Trophoblast cell (in vitro differentiated cells and primary cell): ENCODE measurements around the gene ASB18.

Source experiments
- DNase-seq, 2 donors: peaks; one replicate each; pipeline ENCODE4 v3.0.0-alpha.2; 2016
- H2AFZ ChIP-seq: 2 replicates; pipeline ENCODE4 v1.6.1; 2013; ENCODE audit warnings: low read length, moderate library complexity, mild to moderate bottlenecking; ENCODE audit not compliant: insufficient read depth, poor library complexity
- H2AK5ac ChIP-seq: 2 replicates; pipeline ENCODE4 v1.6.1; 2013; ENCODE audit warnings: mild to moderate bottlenecking, low read length
- H2BK120ac ChIP-seq: 2 replicates; pipeline ENCODE4 v1.6.1; 2013; ENCODE audit warnings: low read length, mild to moderate bottlenecking, moderate library complexity; ENCODE audit not compliant: insufficient read depth, poor library complexity
- H2BK12ac ChIP-seq: 2 replicates; pipeline ENCODE4 v1.6.1; 2013; ENCODE audit warnings: mild to moderate bottlenecking, low read length, moderate library complexity
- H2BK5ac ChIP-seq: 2 replicates; pipeline ENCODE4 v1.6.1; 2013; ENCODE audit warnings: low read length, low read depth, moderate library complexity, mild to moderate bottlenecking; ENCODE audit not compliant: poor library complexity
- H3K14ac ChIP-seq: 2 replicates; pipeline ENCODE4 v1.6.1; 2013; ENCODE audit warnings: mild to moderate bottlenecking, low read length
- H3K18ac ChIP-seq: 2 replicates; pipeline ENCODE4 v1.6.1; 2013; ENCODE audit warnings: mild to moderate bottlenecking, low read length
- H3K23ac ChIP-seq: 2 replicates; pipeline ENCODE4 v1.6.1; 2013; ENCODE audit warnings: low read length
- H3K27ac ChIP-seq: 2 replicates; pipeline ENCODE4 v1.5.1; 2013; ENCODE audit warnings: low read depth, mild to moderate bottlenecking, inconsistent platforms, low read length, moderate library complexity
- H3K27me3 ChIP-seq: 2 replicates; pipeline ENCODE4 v1.6.1; 2013; ENCODE audit warnings: inconsistent platforms, mild to moderate bottlenecking, low read length, moderate library complexity; ENCODE audit not compliant: insufficient read depth
- H3K36me3 ChIP-seq, 2 experiments: 1 replicate in 1 of 2; 2 replicates in 1 of 2; pipeline ENCODE4 v1.6.1; 2013; ENCODE audit warnings: low read length in 2 of 2, mild to moderate bottlenecking in 2 of 2, moderate library complexity in 1 of 2; ENCODE audit not compliant: insufficient read depth in 2 of 2, control insufficient read depth in 1 of 2
- H3K4ac ChIP-seq: 2 replicates; pipeline ENCODE4 v1.6.1; 2013; ENCODE audit warnings: low read depth, mild to moderate bottlenecking, low read length, moderate library complexity
- H3K4me1 ChIP-seq, 2 experiments: 1 replicate in 1 of 2; 2 replicates in 1 of 2; pipeline ENCODE4 v1.6.1; 2013; ENCODE audit warnings: low read length in 2 of 2, mild to moderate bottlenecking in 2 of 2, moderate library complexity in 1 of 2; ENCODE audit not compliant: insufficient read depth in 2 of 2, control insufficient read depth in 1 of 2
- H3K4me2 ChIP-seq: 2 replicates; pipeline ENCODE4 v1.6.1; 2013; ENCODE audit warnings: inconsistent platforms, mild to moderate bottlenecking, low read length, moderate library complexity
- H3K4me3 ChIP-seq: 2 replicates; pipeline ENCODE4 v1.5.1; 2013; ENCODE audit warnings: mild to moderate bottlenecking, low read depth, low read length, inconsistent platforms
- H3K79me1 ChIP-seq: one replicate; pipeline ENCODE4 v1.6.1; 2013; ENCODE audit warnings: low read length
- H3K79me2 ChIP-seq: 2 replicates; pipeline ENCODE4 v1.6.1; 2013; ENCODE audit warnings: low read length, mild to moderate bottlenecking; ENCODE audit not compliant: control insufficient read depth, insufficient read depth, poor library complexity
- H3K9ac ChIP-seq: 2 replicates; pipeline ENCODE4 v1.6.1; 2013; ENCODE audit warnings: mild to moderate bottlenecking, low read length
- H3K9me3 ChIP-seq: 2 replicates; pipeline ENCODE4 v1.6.1; 2013; ENCODE audit warnings: low read depth, mild to moderate bottlenecking, control low read depth, inconsistent platforms, low read length; ENCODE audit not compliant: insufficient read depth
- H4K12ac ChIP-seq: 2 replicates; pipeline ENCODE4 v1.6.1; 2013; ENCODE audit warnings: low read depth, mild to moderate bottlenecking, low read length, moderate library complexity
- H4K8ac ChIP-seq: 2 replicates; pipeline ENCODE4 v1.6.1; 2013; ENCODE audit warnings: low read depth, mild to moderate bottlenecking, low read length, moderate library complexity
- H4K91ac ChIP-seq: one replicate; pipeline ENCODE4 v1.6.1; 2013; ENCODE audit warnings: low read depth, mild to moderate bottlenecking, low read length, moderate library complexity
- WGBS: extraction: QIAGEN DNeasy Blood & Tissue Kit; methylation state at CpG from one replicate; pipeline ENCODE4 v1.1.7; 2013; ENCODE audit warnings: missing lambda C conversion rate; ENCODE audit not compliant: insufficient read length, insufficient coverage; ENCODE audit errors: extremely low coverage; 5-methylcytosine and 5-hydroxymethylcytosine counted together

Gene ASB18

DNA sequence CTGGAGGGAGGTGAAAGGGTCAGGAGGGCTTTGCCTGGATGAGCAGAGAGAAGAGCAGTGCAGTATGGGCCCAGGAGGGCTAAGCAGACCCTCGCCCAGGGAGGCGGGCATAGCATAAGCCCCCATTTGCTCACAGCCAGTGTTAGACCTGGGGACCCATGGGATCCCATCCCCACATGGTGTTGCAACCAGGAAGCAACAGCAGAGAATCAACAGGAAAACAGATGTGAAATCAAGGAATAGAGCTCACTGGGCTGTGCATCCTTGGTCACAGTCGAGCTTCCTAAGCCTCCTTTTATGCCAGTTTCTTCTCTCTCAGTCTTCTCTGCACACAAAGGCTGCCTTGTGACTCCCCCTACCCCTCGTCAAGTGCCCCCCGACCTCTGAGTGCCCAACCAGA, 19.9 kb downstream of the ASB18 start:
- no peaks in the 10 kb centered on the region for H3K27me3 ChIP-seq

GRCh38 chr2:236242057-236242495, 22.1 kb downstream of the ASB18 start:
- no CpG with 5 or more reads among the region's 8 CpGs for WGBS

More for the DNA sequence above, 19.9 kb downstream of the ASB18 start:
- peak overlapping the region; percentile 13 for H3K23ac ChIP-seq
- H3K79me1 ChIP-seq: no peaks in the 10 kb centered on the region
- no peak overlapping the region for H3K4me3 ChIP-seq
- no peaks in the 10 kb centered on the region for H3K9me3 ChIP-seq
- H3K79me2 ChIP-seq: no peaks in the 10 kb centered on the region
- no peak overlapping the region for H3K14ac ChIP-seq
- no peak overlapping the region for H3K9ac ChIP-seq
- H3K18ac ChIP-seq: no peak overlapping the region
- H4K8ac ChIP-seq: no peak overlapping the region
- H3K4me1 ChIP-seq: peaks cover 12 to 15% of the 10 kb centered on the region in 2 experiments
- no peaks in the 10 kb centered on the region for H3K36me3 ChIP-seq
- no peak overlapping the region for H2AK5ac ChIP-seq
- H4K12ac ChIP-seq: no peak overlapping the region
- H3K4ac ChIP-seq: no peak overlapping the region
- H2BK5ac ChIP-seq: no peak overlapping the region
- no peak overlapping the region for H3K4me2 ChIP-seq
- no peak overlapping the region for H3K27ac ChIP-seq
- no peak overlapping the region for H4K91ac ChIP-seq
- WGBS: no CpG with 5 or more reads among the region's 5 CpGs
- DNase-seq: no peak
- H2BK12ac ChIP-seq: no peak overlapping the region
- no peak overlapping the region for H2AFZ ChIP-seq
- H2BK120ac ChIP-seq: no peak overlapping the region

GRCh38 chr2:236241181-236242056, 22.8 kb downstream of the ASB18 start:
- Histone ChIP-seq H3K36me3 (no peaks in the 10 kb centered on the region), H3K9ac (peak overlapping the region; percentile 24), H3K27ac (no peak overlapping the region), H3K4me2 (no peak overlapping the region), H3K4me3 (no peak overlapping the region), H2AK5ac (no peak overlapping the region), H3K9me3 (peaks cover 3% of the 10 kb centered on the region), H3K23ac (no peak overlapping the region), H3K79me1 (no peaks in the 10 kb centered on the region), H3K4ac (no peak overlapping the region), H2BK120ac (no peak overlapping the region), H3K18ac (no peak overlapping the region), H3K27me3 (peaks cover 16% of the 10 kb centered on the region), H2BK12ac (no peak overlapping the region), H4K8ac (no peak overlapping the region), H3K14ac (no peak overlapping the region), H2BK5ac (no peak overlapping the region), H3K79me2 (no peaks in the 10 kb centered on the region), H2AFZ (no peak overlapping the region), H3K4me1 (peaks cover 12 to 19% of the 10 kb centered on the region in 2 experiments), H4K91ac (no peak overlapping the region), H4K12ac (no peak overlapping the region)
- DNase-seq: no peak
- WGBS: no CpG with 5 or more reads among the region's 13 CpGs

More at GRCh38 chr2:236242057-236242495, 22.1 kb downstream of the ASB18 start:
- no peak overlapping the region for H3K4me2 ChIP-seq
- H2AK5ac ChIP-seq: no peak overlapping the region
- H3K4ac ChIP-seq: no peak overlapping the region
- H2BK12ac ChIP-seq: no peak overlapping the region
- no peak overlapping the region for H2BK5ac ChIP-seq
- H4K12ac ChIP-seq: no peak overlapping the region
- no peak overlapping the region for H3K23ac ChIP-seq
- peaks cover 12 to 19% of the 10 kb centered on the region in 2 experiments for H3K4me1 ChIP-seq
- H3K36me3 ChIP-seq: no peaks in the 10 kb centered on the region
- H3K9ac ChIP-seq: no peak overlapping the region
- no peak overlapping the region for H2AFZ ChIP-seq
- no peak overlapping the region for H4K8ac ChIP-seq
- no peak overlapping the region for H3K27ac ChIP-seq
- H3K9me3 ChIP-seq: peaks cover 3% of the 10 kb centered on the region
- no peak for DNase-seq
- H3K18ac ChIP-seq: no peak overlapping the region
- no peaks in the 10 kb centered on the region for H3K79me2 ChIP-seq
- no peak overlapping the region for H3K14ac ChIP-seq
- no peak overlapping the region for H2BK120ac ChIP-seq
- H4K91ac ChIP-seq: no peak overlapping the region
- H3K4me3 ChIP-seq: no peak overlapping the region
- H3K79me1 ChIP-seq: no peaks in the 10 kb centered on the region
- peaks cover 10% of the 10 kb centered on the region for H3K27me3 ChIP-seq

DNA sequence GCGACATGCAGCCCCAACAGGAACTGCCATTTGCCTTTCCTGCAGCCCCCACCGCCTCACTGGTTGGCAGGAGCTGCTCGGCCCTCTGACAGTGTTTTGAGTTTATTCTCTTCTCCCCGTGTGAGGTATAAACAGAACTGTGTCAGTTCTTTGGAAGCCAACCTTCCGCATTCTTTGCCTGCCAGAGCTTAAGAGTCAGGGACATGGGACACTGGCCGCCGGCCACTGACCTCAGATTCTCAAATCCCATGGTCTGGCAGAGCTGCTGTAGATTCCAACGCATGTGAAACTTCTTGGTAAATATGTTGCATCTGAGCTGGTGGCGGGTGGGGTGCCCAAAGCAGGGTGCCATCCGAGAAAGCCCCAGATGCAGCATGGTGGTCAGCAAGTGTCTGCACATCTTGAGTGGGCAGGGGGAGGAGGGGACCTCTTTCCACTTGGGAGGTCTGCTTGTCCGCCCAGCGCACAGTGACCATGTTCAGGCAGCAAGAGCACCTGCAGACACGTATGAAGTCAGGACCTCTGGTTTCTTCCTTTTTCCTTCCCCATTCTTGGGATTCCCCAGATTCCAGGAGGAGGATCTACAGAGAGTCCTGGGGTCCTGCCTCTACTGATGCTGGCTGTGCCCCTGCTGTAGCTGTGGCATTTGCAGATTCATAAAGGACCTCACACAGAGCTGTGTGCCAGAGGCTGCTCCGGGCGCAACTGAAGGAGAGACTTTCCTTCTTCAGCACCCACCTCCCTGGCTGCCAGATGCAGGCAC, 23.8 kb downstream of the ASB18 start:
- no CpG with 5 or more reads among the region's 15 CpGs for WGBS

More for the DNA sequence above, 23.8 kb downstream of the ASB18 start:
- no peak overlapping the region for H3K14ac ChIP-seq
- H3K27me3 ChIP-seq: peaks cover 26% of the 10 kb centered on the region
- H3K4ac ChIP-seq: no peak overlapping the region
- H3K79me1 ChIP-seq: no peaks in the 10 kb centered on the region
- H2BK120ac ChIP-seq: no peak overlapping the region
- H2BK12ac ChIP-seq: no peak overlapping the region
- no peak overlapping the region for H3K23ac ChIP-seq
- peak; percentile 84 to 87 for DNase-seq
- no peak overlapping the region for H2BK5ac ChIP-seq
- H3K36me3 ChIP-seq: no peaks in the 10 kb centered on the region
- peaks cover 12 to 19% of the 10 kb centered on the region in 2 experiments for H3K4me1 ChIP-seq
- no peak overlapping the region for H4K8ac ChIP-seq
- no peak overlapping the region for H3K9ac ChIP-seq
- H2AK5ac ChIP-seq: no peak overlapping the region
- H3K4me3 ChIP-seq: no peak overlapping the region
- no peak overlapping the region for H4K91ac ChIP-seq
- peaks cover 3% of the 10 kb centered on the region for H3K9me3 ChIP-seq
- no peak overlapping the region for H2AFZ ChIP-seq
- H3K27ac ChIP-seq: no peak overlapping the region
- H3K4me2 ChIP-seq: no peak overlapping the region
- H4K12ac ChIP-seq: no peak overlapping the region
- no peak overlapping the region for H3K18ac ChIP-seq
- H3K79me2 ChIP-seq: no peaks in the 10 kb centered on the region
